Left hindlimb (tissue), 1 donor: ENCODE measurements around the gene YTHDC2.

Source experiments
- DNase-seq: peaks from one replicate; pipeline ENCODE4 v3.0.0-alpha.2; 2018

The YTHDC2 gene

DNA sequence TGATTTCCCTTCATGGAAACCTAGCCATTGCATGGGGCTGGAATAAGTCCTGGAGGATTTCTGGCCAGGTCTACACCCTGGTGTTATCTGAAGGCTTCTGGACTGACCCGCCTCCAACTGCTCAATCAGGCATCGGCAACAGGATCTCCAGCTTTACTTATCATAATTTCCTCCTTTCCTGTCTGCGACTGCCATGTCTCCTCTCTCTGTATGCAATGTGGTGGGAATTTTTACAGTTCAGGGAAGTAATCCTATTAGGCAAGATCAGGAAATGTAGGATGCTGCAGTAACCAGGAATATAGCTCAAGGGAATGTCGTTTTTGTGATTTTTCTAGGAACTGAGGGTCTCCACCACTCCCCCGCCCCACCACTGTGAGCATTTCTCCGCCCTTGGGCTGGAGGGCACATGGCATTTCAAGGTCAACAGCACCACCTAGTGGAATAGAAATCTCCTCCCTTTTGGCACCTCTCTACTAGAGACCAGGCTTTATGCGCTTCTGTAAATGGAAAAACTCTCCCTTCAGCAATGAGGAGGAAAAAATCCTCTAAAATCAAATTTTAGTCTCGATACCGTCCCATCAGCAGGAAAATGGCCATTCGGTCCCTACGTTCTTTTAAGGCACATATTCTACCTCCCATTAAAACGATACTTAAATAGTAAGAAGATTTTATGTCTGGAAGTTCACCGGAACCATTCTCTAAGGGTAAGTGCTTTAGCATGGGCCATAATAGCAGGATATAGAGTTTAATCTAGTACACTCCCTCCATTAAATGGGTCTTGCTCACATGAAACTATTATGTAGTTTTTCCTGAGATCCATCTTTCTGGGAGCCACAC is 93.0 kb downstream of the YTHDC2 start:
- DNase-seq: peak; percentile 38

DNA sequence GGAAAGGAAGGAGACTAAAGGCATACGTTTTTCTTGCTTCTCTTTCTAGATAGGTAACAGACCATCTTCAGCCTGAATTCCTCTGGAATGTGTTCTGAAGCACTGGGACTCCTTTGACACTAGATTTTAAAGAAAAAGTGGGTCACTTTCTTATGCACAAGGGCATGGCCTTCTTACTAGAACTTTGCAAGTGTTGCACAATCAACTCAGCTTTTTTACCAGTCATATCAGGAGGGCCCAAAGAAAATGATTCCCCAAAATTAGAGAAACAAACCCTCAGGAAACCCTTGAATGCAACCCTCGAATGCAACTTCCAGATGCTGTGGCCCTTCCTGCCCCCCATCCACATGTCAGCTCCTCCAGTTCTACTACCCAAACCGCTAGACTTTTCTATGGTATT is 93.9 kb downstream of the YTHDC2 start:
- DNase-seq: no peak

DNA sequence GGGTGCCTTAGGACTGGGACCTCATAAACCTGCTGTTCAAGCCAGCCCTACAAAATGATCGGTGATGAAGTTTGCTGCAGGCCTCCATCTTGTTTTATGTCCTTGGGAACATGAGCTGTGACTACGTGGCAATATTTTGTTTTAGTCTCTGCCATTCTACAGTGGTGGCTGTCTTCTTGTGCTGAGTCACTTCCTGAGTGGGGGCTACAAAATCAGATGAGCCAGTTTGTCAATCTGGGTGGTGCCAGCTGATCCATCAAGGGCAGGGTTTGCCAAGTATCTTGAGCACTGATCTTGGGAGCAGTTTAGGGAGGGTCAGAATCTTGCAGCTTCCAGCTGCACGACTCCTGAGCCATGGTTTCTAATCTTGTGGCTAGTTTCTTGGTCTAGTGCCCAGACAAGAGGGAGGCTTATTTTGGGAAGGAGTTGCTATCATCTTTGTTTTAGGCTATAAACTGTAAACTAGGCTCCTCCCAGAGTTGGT is 94.7 kb downstream of the YTHDC2 start:
- no peak for DNase-seq

DNA sequence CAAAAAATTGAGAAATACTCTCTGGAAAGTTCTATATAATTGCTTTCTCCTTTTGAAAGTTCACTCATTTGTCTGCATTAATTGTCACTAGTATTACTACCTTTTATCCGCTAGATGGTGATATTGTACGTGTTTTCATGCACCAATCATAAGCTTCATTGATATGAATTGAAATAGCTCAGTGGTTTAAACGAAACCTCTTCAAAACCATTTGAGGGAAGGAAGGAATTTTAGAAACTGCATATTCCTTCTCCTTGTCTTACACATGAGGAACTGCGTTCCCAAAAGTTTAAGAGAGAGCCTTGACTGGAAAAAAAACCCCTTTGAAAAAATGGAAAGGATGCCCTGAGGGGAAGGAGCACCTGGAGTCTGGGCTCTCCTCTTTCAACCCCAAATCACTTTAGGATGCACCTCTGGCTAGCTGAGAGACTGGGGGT is 98.6 kb downstream of the YTHDC2 start:
- DNase-seq: no peak

DNA sequence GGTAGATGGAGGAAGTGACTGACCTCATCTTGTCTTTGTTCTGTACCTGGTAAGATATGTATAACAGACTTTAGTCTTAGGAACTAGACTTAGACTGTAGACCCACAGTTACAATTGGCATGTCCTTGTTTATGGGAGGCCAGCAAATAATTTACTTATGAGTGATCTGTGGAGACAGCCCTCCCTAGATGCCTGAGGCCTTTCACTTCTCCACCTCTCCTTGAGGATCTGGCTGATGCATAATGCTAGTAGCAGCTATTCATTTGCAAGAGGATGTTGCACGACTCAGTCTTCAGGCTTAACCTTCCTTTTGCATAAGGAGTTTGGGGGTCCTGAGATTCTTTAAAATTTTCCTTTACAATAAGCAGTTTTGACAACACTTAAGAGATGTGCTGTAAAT is 100.7 kb downstream of the YTHDC2 start:
- DNase-seq: no peak

DNA sequence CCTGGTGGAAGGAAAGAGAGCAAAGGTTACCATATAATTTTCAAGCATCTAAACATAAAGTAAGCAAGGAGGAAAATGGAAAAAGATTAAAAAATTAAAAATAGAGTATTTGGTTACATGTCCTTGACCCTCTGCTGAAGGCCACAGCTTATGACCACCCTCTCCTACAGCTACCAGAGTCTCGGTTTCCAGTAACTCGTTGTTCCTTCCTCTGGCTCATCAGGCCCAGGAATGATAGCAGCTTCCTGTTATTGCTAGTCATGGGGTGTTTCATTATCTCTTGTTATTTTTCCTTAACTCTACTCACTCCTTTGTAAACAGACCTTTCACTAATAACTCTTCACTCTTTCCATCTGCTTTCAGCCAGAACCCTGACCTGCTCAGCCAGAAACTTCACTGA is 102.2 kb downstream of the YTHDC2 start:
- DNase-seq: no peak

DNA sequence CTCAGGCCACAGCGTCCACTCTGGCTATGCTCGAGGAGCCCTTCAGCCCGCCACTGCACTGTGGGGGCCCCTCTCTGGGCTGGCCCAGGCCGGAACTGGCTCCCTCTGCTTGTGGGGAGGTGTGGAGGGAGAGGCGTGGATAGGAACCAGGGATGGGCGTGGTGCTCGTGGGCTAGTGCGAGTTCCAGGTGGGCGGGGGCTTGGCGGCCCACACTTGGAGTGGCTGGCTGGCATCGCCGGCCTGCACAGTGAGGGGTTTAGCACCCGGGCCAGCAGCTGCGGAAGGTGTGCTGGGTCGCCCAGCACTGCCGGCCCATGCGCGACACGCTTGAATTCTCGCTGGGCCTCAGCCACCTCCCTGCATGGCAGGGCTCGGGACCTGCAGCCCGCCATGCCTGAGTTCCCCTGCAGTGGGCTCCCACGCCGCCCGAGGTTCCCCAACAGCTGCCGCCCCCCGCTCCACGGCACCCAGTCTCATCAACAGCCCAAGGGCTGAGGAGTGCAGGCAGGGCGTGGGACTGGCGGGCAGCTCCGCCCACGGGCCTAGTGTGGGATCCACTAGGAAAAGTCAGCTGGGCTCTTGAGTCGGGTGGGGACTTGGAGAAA is 103.8 kb downstream of the YTHDC2 start:
- no peak for DNase-seq

DNA sequence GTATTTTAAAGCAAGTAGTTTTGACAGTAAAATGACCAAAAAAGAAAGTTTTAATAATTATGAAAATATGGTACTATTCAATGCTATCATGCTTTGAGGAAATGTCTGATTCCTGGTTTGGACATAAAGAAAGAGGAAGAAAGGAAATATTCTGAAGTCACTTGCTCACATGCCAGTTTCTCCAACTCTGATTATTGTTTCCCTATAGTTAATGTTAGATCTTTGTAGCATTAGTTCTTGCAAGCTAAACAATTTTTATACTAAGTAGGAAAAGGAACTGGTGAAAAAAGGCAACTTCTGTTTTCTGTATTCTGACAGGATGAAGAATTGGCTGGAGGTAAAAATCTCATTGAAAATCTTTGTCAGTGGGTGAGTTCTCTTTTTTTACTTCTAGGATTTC is 119.5 kb downstream of the YTHDC2 start:
- no peak for DNase-seq

DNA sequence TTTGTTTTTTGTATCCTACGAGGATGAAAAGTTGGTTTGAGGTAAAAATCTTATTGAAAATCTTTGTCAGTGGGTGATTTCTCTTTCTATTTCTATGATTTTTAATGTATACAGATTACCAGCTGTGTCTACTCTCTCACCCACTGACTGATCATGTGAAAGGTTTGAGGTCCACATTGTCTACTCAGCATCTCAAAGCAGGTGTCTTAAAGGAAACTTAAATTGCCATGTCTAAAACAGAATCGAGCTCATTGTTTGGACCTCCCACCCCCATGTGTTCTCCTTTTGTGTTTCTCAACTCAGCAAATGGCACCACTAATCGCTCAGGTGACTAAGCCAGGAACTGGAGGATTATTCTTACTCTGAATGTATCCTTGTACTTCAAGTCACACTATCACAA is 121.5 kb downstream of the YTHDC2 start:
- no peak for DNase-seq

DNA sequence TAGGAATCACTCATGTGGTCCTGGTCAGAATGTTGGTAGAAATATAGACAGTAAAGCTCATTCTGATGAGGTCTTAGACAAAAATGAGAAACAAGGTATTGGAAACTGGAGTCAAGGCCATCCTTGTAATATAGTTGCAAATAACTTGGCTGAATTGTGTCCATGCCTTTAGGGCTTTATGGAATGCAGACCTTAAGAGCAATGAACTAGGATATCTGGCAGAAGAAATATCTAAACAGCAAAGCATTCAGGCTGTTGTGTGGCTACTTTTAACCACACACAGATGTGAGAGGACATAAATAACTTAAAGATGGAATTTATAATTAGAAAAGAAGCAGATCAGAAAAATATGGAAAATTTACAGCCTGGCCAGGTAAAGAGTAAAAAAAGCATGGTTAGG is 128.2 kb downstream of the YTHDC2 start:
- no peak for DNase-seq
